Measurements from ENCODE around the gene ANO6.

GRCh38 chr12:45356822-45357538 is 141.1 kb downstream of the ANO6 start:
- TF ChIP-seq, protein P1, sequence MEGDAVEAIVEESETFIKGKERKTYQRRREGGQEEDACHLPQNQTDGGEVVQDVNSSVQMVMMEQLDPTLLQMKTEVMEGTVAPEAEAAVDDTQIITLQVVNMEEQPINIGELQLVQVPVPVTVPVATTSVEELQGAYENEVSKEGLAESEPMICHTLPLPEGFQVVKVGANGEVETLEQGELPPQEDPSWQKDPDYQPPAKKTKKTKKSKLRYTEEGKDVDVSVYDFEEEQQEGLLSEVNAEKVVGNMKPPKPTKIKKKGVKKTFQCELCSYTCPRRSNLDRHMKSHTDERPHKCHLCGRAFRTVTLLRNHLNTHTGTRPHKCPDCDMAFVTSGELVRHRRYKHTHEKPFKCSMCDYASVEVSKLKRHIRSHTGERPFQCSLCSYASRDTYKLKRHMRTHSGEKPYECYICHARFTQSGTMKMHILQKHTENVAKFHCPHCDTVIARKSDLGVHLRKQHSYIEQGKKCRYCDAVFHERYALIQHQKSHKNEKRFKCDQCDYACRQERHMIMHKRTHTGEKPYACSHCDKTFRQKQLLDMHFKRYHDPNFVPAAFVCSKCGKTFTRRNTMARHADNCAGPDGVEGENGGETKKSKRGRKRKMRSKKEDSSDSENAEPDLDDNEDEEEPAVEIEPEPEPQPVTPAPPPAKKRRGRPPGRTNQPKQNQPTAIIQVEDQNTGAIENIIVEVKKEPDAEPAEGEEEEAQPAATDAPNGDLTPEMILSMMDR (conservative IDR thresholded peaks at IDR 0.05; ENCODE audit: low read depth, low read length) = no peak
- TF ChIP-seq EZH2 (IDR thresholded peaks at IDR 0.05; ENCODE audit: borderline replicate concordance, low read depth, low read length, poor library complexity, severe bottlenecking) = no peak
